ENCODE results near the gene LDB2.

DNA sequence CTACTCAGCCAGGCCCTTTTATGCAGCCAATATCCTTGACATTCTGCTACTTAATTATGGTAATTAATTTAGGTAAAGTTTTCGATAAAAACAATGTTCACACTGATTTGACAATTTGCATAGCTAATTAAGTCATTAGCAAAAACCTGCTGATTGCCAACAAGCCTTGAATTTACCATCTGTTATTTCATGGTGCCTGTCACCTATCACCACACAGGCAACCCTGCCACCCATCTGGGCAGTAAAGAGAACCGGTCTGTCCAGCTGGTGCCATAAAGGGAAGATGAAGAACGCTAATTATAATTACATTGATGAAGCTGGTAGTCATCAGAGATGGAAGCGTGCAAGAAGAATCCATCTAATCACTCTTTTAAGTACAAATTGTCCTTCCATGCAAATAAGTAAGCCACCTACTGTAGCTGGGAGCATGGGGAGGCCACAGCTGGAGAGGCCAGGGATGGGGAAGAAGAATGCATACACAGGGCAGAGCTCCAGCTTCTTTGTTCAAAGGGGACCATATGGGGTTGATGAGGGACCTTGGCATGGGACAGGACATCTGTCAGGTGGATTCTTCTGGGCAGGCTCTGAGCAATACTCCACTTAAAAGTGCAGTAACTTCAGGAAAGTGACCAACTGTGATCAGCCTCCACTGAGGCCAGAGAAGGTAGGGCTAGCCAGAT, 394.9 kb downstream of the LDB2 start:
- TF ChIP-seq CTCF (conservative IDR thresholded peaks at IDR 0.05; ENCODE audit: low read depth, low read length): no peak
- TF ChIP-seq EZH2phosphoT487 (IDR thresholded peaks at IDR 0.05; ENCODE audit: borderline replicate concordance, low read length): no peak
- no peak for TF ChIP-seq EZH2 (IDR thresholded peaks at IDR 0.05; ENCODE audit: low read length, unreplicated experiment)

Data from PC-3 (cell line).